ENCODE data around the gene FOXD2.

Gene FOXD2

GRCh38 chr1:47437447-47438164, at the start of gene FOXD2:
TSS of gene FOXD2 (plus strand) at chr1:47438044. CDS start at chr1:47438136, 92 bp downstream.
- H3K27me3 ChIP-seq (ENCODE audit: control insufficient read depth, insufficient read depth, low read length) = peaks cover 88% of the 10 kb centered on the region
- H3K27ac ChIP-seq (ENCODE audit: low read length) = no peak within 1 kb of the TSS
- DNase-seq (ENCODE audit: low read depth, low spot score) = no peak
- H3K36me3 ChIP-seq (ENCODE audit: control insufficient read depth, insufficient read depth, low read length) = no peaks in the 10 kb centered on the region; the same call in 1 of the 2 replicates
- H3K9me3 ChIP-seq (ENCODE audit: control insufficient read depth, insufficient read depth, low read length) = no peaks in the 10 kb centered on the region
- peaks cover 7% of the 10 kb centered on the region; the same call in 1 of the 2 replicates for H3K4me1 ChIP-seq (ENCODE audit: control insufficient read depth, insufficient read depth, low read length)
- no CpG with 5 or more reads among the region's 80 CpGs for WGBS (ENCODE audit: insufficient coverage, insufficient read length)
- peak within 1 kb of the TSS; percentile 68 for H3K4me3 ChIP-seq (ENCODE audit: low read length)

GRCh38 chr1:47388891-47389238, 49.0 kb upstream of the FOXD2 start:
- no CpG with 5 or more reads among the region's 3 CpGs for WGBS (ENCODE audit: insufficient coverage, insufficient read length)
- no peak overlapping the region for H3K4me3 ChIP-seq (ENCODE audit: low read length)
- 0 out of 2 replicates have a peak, but pooled peaks cover 1% of the 10 kb centered on the region for H3K4me1 ChIP-seq (ENCODE audit: control insufficient read depth, insufficient read depth, low read length)
- no peaks in the 10 kb centered on the region for H3K27me3 ChIP-seq (ENCODE audit: control insufficient read depth, insufficient read depth, low read length)
- no peaks in the 10 kb centered on the region for H3K36me3 ChIP-seq (ENCODE audit: control insufficient read depth, insufficient read depth, low read length)
- DNase-seq (ENCODE audit: low read depth, low spot score) = peak; percentile 41
- H3K27ac ChIP-seq (ENCODE audit: low read length) = no peak overlapping the region
- no peaks in the 10 kb centered on the region for H3K9me3 ChIP-seq (ENCODE audit: control insufficient read depth, insufficient read depth, low read length)

- H3K4me1 ChIP-seq (ENCODE audit: control insufficient read depth, insufficient read depth, low read length) = 0 out of 2 replicates have a peak, but pooled peaks cover 1% of the 10 kb centered on the region
- WGBS (ENCODE audit: insufficient coverage, insufficient read length) = no CpG with 5 or more reads among the region's 2 CpGs
- H3K27ac ChIP-seq (ENCODE audit: low read length) = no peak overlapping the region
- H3K9me3 ChIP-seq (ENCODE audit: control insufficient read depth, insufficient read depth, low read length) = no peaks in the 10 kb centered on the region
- no peaks in the 10 kb centered on the region for H3K27me3 ChIP-seq (ENCODE audit: control insufficient read depth, insufficient read depth, low read length)
- H3K36me3 ChIP-seq (ENCODE audit: control insufficient read depth, insufficient read depth, low read length) = no peaks in the 10 kb centered on the region
- no peak for DNase-seq (ENCODE audit: low read depth, low spot score)
- H3K4me3 ChIP-seq (ENCODE audit: low read length) = no peak overlapping the region
These were observed 48.1 kb upstream of the FOXD2 start for GRCh38 chr1:47389731-47390130.

- H3K36me3 ChIP-seq (ENCODE audit: control insufficient read depth, insufficient read depth, low read length) = no peaks in the 10 kb centered on the region
- H3K4me3 ChIP-seq (ENCODE audit: low read length) = no peak overlapping the region
- H3K27ac ChIP-seq (ENCODE audit: low read length) = no peak overlapping the region
- DNase-seq (ENCODE audit: low read depth, low spot score) = no peak
- 0 out of 2 replicates have a peak, but pooled peaks cover 1% of the 10 kb centered on the region for H3K4me1 ChIP-seq (ENCODE audit: control insufficient read depth, insufficient read depth, low read length)
- no CpG with 5 or more reads among the region's 2 CpGs for WGBS (ENCODE audit: insufficient coverage, insufficient read length)
- H3K9me3 ChIP-seq (ENCODE audit: control insufficient read depth, insufficient read depth, low read length) = no peaks in the 10 kb centered on the region
- H3K27me3 ChIP-seq (ENCODE audit: control insufficient read depth, insufficient read depth, low read length) = no peaks in the 10 kb centered on the region
These were observed 47.0 kb upstream of the FOXD2 start for GRCh38 chr1:47390843-47391242.

- no peak overlapping the region for H3K4me3 ChIP-seq (ENCODE audit: low read length)
- H3K27me3 ChIP-seq (ENCODE audit: control insufficient read depth, insufficient read depth, low read length) = no peaks in the 10 kb centered on the region
- WGBS (ENCODE audit: insufficient coverage, insufficient read length) = no CpG with 5 or more reads among the region's 5 CpGs
- H3K27ac ChIP-seq (ENCODE audit: low read length) = no peak overlapping the region
- DNase-seq (ENCODE audit: low read depth, low spot score) = no peak
- H3K9me3 ChIP-seq (ENCODE audit: control insufficient read depth, insufficient read depth, low read length) = no peaks in the 10 kb centered on the region
- 0 out of 2 replicates have a peak, but pooled peaks cover 1% of the 10 kb centered on the region for H3K4me1 ChIP-seq (ENCODE audit: control insufficient read depth, insufficient read depth, low read length)
- H3K36me3 ChIP-seq (ENCODE audit: control insufficient read depth, insufficient read depth, low read length) = no peaks in the 10 kb centered on the region
These were observed 44.7 kb upstream of the FOXD2 start for GRCh38 chr1:47393141-47393540.

- Histone ChIP-seq H3K4me3 (ENCODE audit: low read length) (no peak overlapping the region), H3K4me1 (ENCODE audit: control insufficient read depth, insufficient read depth, low read length) (no peaks in the 10 kb centered on the region), H3K27ac (ENCODE audit: low read length) (no peak overlapping the region), H3K9me3 (ENCODE audit: control insufficient read depth, insufficient read depth, low read length) (no peaks in the 10 kb centered on the region), H3K27me3 (ENCODE audit: control insufficient read depth, insufficient read depth, low read length) (no peaks in the 10 kb centered on the region), H3K36me3 (ENCODE audit: control insufficient read depth, insufficient read depth, low read length) (no peaks in the 10 kb centered on the region)
- DNase-seq (ENCODE audit: low read depth, low spot score) = no peak
- WGBS (ENCODE audit: insufficient coverage, insufficient read length) = no CpG with 5 or more reads among the region's 3 CpGs
These were observed 42.4 kb upstream of the FOXD2 start for GRCh38 chr1:47395433-47395832.

- DNase-seq (ENCODE audit: low read depth, low spot score) = no peak
- no peak overlapping the region for H3K27ac ChIP-seq (ENCODE audit: low read length)
- no CpG with 5 or more reads among the region's 6 CpGs for WGBS (ENCODE audit: insufficient coverage, insufficient read length)
- no peaks in the 10 kb centered on the region for H3K36me3 ChIP-seq (ENCODE audit: control insufficient read depth, insufficient read depth, low read length)
- H3K9me3 ChIP-seq (ENCODE audit: control insufficient read depth, insufficient read depth, low read length) = no peaks in the 10 kb centered on the region
- H3K4me1 ChIP-seq (ENCODE audit: control insufficient read depth, insufficient read depth, low read length) = no peaks in the 10 kb centered on the region
- H3K4me3 ChIP-seq (ENCODE audit: low read length) = no peak overlapping the region
- no peaks in the 10 kb centered on the region for H3K27me3 ChIP-seq (ENCODE audit: control insufficient read depth, insufficient read depth, low read length)
These were observed 41.1 kb upstream of the FOXD2 start for GRCh38 chr1:47396671-47397196.

- WGBS (ENCODE audit: insufficient coverage, insufficient read length) = no CpG with 5 or more reads among the region's 4 CpGs
- H3K27ac ChIP-seq (ENCODE audit: low read length) = no peak overlapping the region
- no peak for DNase-seq (ENCODE audit: low read depth, low spot score)
- no peaks in the 10 kb centered on the region for H3K36me3 ChIP-seq (ENCODE audit: control insufficient read depth, insufficient read depth, low read length)
- H3K9me3 ChIP-seq (ENCODE audit: control insufficient read depth, insufficient read depth, low read length) = no peaks in the 10 kb centered on the region
- H3K4me3 ChIP-seq (ENCODE audit: low read length) = no peak overlapping the region
- no peaks in the 10 kb centered on the region for H3K27me3 ChIP-seq (ENCODE audit: control insufficient read depth, insufficient read depth, low read length)
- no peaks in the 10 kb centered on the region for H3K4me1 ChIP-seq (ENCODE audit: control insufficient read depth, insufficient read depth, low read length)
These were observed 38.6 kb upstream of the FOXD2 start for GRCh38 chr1:47399138-47399845.

- H3K9me3 ChIP-seq (ENCODE audit: control insufficient read depth, insufficient read depth, low read length) = no peaks in the 10 kb centered on the region
- no peaks in the 10 kb centered on the region for H3K4me1 ChIP-seq (ENCODE audit: control insufficient read depth, insufficient read depth, low read length)
- no peak overlapping the region for H3K27ac ChIP-seq (ENCODE audit: low read length)
- H3K4me3 ChIP-seq (ENCODE audit: low read length) = no peak overlapping the region
- no peaks in the 10 kb centered on the region for H3K27me3 ChIP-seq (ENCODE audit: control insufficient read depth, insufficient read depth, low read length)
- H3K36me3 ChIP-seq (ENCODE audit: control insufficient read depth, insufficient read depth, low read length) = no peaks in the 10 kb centered on the region
- no peak for DNase-seq (ENCODE audit: low read depth, low spot score)
- WGBS (ENCODE audit: insufficient coverage, insufficient read length) = no CpG with 5 or more reads among the region's 4 CpGs
These were observed 38.0 kb upstream of the FOXD2 start for GRCh38 chr1:47399846-47400155.

- no peaks in the 10 kb centered on the region for H3K27me3 ChIP-seq (ENCODE audit: control insufficient read depth, insufficient read depth, low read length)
- no peak overlapping the region for H3K4me3 ChIP-seq (ENCODE audit: low read length)
- no peaks in the 10 kb centered on the region for H3K36me3 ChIP-seq (ENCODE audit: control insufficient read depth, insufficient read depth, low read length)
- no CpG with 5 or more reads among the region's 4 CpGs for WGBS (ENCODE audit: insufficient coverage, insufficient read length)
- H3K27ac ChIP-seq (ENCODE audit: low read length) = no peak overlapping the region
- H3K9me3 ChIP-seq (ENCODE audit: control insufficient read depth, insufficient read depth, low read length) = no peaks in the 10 kb centered on the region
- H3K4me1 ChIP-seq (ENCODE audit: control insufficient read depth, insufficient read depth, low read length) = no peaks in the 10 kb centered on the region
- DNase-seq (ENCODE audit: low read depth, low spot score) = no peak
These were observed 36.1 kb upstream of the FOXD2 start for GRCh38 chr1:47401761-47402160.
